Left renal pelvis (tissue), 4 donors: Measurements from ENCODE around the gene RAPGEF5. TPM values are rescaled to one million over a fixed set of nuclear protein-coding genes. Genes with fewer than 3 reads are reported as not detected.

Experiments used
- DNase-seq, 4 donors: peaks; one replicate each; pipeline ENCODE4 v3.0.0-alpha.2; 2013; ENCODE audit warnings: low read depth in 4 of 4, low spot score in 3 of 4
- polyA plus RNA-seq, 4 donors: library from polyadenylated mRNA; unstranded; fragments of 120-200 nt; gene quantifications; one replicate each; pipeline ENCODE4 v1.2.1, GENCODE V29; 2013; ENCODE audit not compliant: insufficient read length in 4 of 4

Gene RAPGEF5
- polyA plus RNA-seq, 4 donors: 33.6 to 39.6 (median 37.5) TPM

GRCh38 chr7:22351329-22351692, 5.6 kb downstream of the RAPGEF5 start:
- DNase-seq: no peak

GRCh38 chr7:22350466-22351328, 6.3 kb downstream of the RAPGEF5 start:
- no peak for DNase-seq

- no peak for DNase-seq
Measured at GRCh38 chr7:22348379-22348778, 8.6 kb downstream of the RAPGEF5 start.

GRCh38 chr7:22346383-22347107, 10.4 kb downstream of the RAPGEF5 start:
- no peak for DNase-seq

GRCh38 chr7:22344655-22345054, 12.3 kb downstream of the RAPGEF5 start:
- DNase-seq: no peak

GRCh38 chr7:22343612-22344011, 13.3 kb downstream of the RAPGEF5 start:
- DNase-seq: no peak

GRCh38 chr7:22343071-22343470, 13.9 kb downstream of the RAPGEF5 start:
- DNase-seq: no peak

- no peak for DNase-seq
Measured at GRCh38 chr7:22339725-22340390, 17.1 kb downstream of the RAPGEF5 start.

- DNase-seq: no peak
Measured at GRCh38 chr7:22338877-22339276, 18.1 kb downstream of the RAPGEF5 start.

- DNase-seq: no peak
Measured at GRCh38 chr7:22338411-22338810, 18.5 kb downstream of the RAPGEF5 start.

- DNase-seq: no peak
Measured at GRCh38 chr7:22333680-22334141, 23.2 kb downstream of the RAPGEF5 start.

GRCh38 chr7:22332461-22332870, 24.5 kb downstream of the RAPGEF5 start:
- DNase-seq: no peak

GRCh38 chr7:22331704-22332103, 25.2 kb downstream of the RAPGEF5 start:
- no peak for DNase-seq

- no peak for DNase-seq
Measured at GRCh38 chr7:22330903-22331302, 26.1 kb downstream of the RAPGEF5 start.

GRCh38 chr7:22329816-22330524, 27.0 kb downstream of the RAPGEF5 start:
- DNase-seq: no peak

- DNase-seq: no peak
Measured at GRCh38 chr7:22326181-22326580, 30.8 kb downstream of the RAPGEF5 start.

- DNase-seq: no peak
Measured at GRCh38 chr7:22325671-22326070, 31.3 kb downstream of the RAPGEF5 start.

GRCh38 chr7:22323714-22324113, 33.2 kb downstream of the RAPGEF5 start:
- DNase-seq: no peak

GRCh38 chr7:22320416-22320815, 36.5 kb downstream of the RAPGEF5 start:
- no peak for DNase-seq
